H9 (cell line): Measurements from ENCODE around the gene DENND11. TPM values are rescaled to one million over a fixed set of nuclear protein-coding genes. Genes with fewer than 3 reads are reported as not detected.

Experiments used
- DNase-seq: peaks from one replicate; pipeline ENCODE4 v3.0.0-alpha.2; 2017
- H2AFZ ChIP-seq: one replicate; pipeline ENCODE4 v1.6.1; 2013; ENCODE audit warnings: mild to moderate bottlenecking, low read length, control low read depth, moderate library complexity
- H2AK5ac ChIP-seq: 2 replicates; pipeline ENCODE4 v1.6.1; 2013; ENCODE audit warnings: low read length, control low read depth, mixed read lengths; ENCODE audit not compliant: insufficient read length
- H2BK120ac ChIP-seq: one replicate; pipeline ENCODE4 v1.6.1; 2013; ENCODE audit warnings: low read depth, mild to moderate bottlenecking, low read length, control low read depth, inconsistent platforms; ENCODE audit not compliant: poor library complexity, severe bottlenecking
- H2BK12ac ChIP-seq: 2 replicates; pipeline ENCODE4 v1.6.1; 2013; ENCODE audit warnings: low read length, control low read depth, mixed read lengths, low read depth; ENCODE audit not compliant: insufficient read length
- H2BK15ac ChIP-seq: 2 replicates; pipeline ENCODE4 v1.6.1; 2013; ENCODE audit warnings: low read depth, low read length, control low read depth
- H2BK20ac ChIP-seq: one replicate; pipeline ENCODE4 v1.6.1; 2013; ENCODE audit warnings: low read depth, mild to moderate bottlenecking, low read length, control low read depth, inconsistent platforms; ENCODE audit not compliant: poor library complexity, severe bottlenecking
- H2BK5ac ChIP-seq: 2 replicates; pipeline ENCODE4 v1.6.1; 2013; ENCODE audit warnings: low read length, control low read depth, mixed read lengths; ENCODE audit not compliant: insufficient read length
- H3K14ac ChIP-seq: 2 replicates; pipeline ENCODE4 v1.6.1; 2013; ENCODE audit warnings: low read length, control low read depth; ENCODE audit not compliant: insufficient read depth
- H3K18ac ChIP-seq: 2 replicates; pipeline ENCODE4 v1.6.1; 2013; ENCODE audit warnings: low read depth, mild to moderate bottlenecking, mixed read lengths, low read length, control low read depth; ENCODE audit not compliant: insufficient read length
- H3K23ac ChIP-seq: 2 replicates; pipeline ENCODE4 v1.6.1; 2013; ENCODE audit warnings: low read length, control low read depth, mixed read lengths, low read depth; ENCODE audit not compliant: insufficient read length
- H3K23me2 ChIP-seq: 2 replicates; pipeline ENCODE4 v1.6.1; 2013; ENCODE audit warnings: low read depth, mild to moderate bottlenecking, mixed read lengths, low read length, control low read depth; ENCODE audit not compliant: insufficient read length, poor library complexity, severe bottlenecking
- H3K27ac ChIP-seq: 2 replicates; pipeline ENCODE4 v1.5.1; 2013; ENCODE audit warnings: low read length, control low read depth, mixed read lengths, low read depth; ENCODE audit not compliant: insufficient read length
- H3K27me3 ChIP-seq: 2 replicates; pipeline ENCODE4 v1.6.1; 2013; ENCODE audit warnings: low read length, control low read depth, inconsistent platforms; ENCODE audit not compliant: insufficient read depth
- H3K4ac ChIP-seq: 2 replicates; pipeline ENCODE4 v1.6.1; 2013; ENCODE audit warnings: low read depth, mild to moderate bottlenecking, control low read depth, inconsistent platforms, low read length, moderate library complexity
- H3K4me1 ChIP-seq: 2 replicates; pipeline ENCODE4 v1.6.1; 2013; ENCODE audit warnings: low read length, control low read depth, inconsistent platforms; ENCODE audit not compliant: insufficient read depth
- H3K4me2 ChIP-seq: 2 replicates; pipeline ENCODE4 v1.6.1; 2013; ENCODE audit warnings: low read length, control low read depth, mixed read lengths; ENCODE audit not compliant: insufficient read length, insufficient read depth
- H3K56ac ChIP-seq: 2 replicates; pipeline ENCODE4 v1.6.1; 2013; ENCODE audit warnings: low read depth, mild to moderate bottlenecking, mixed read lengths, low read length, control low read depth; ENCODE audit not compliant: insufficient read length
- H3K79me1 ChIP-seq: 2 replicates; pipeline ENCODE4 v1.6.1; 2013; ENCODE audit warnings: low read depth, mild to moderate bottlenecking, moderate library complexity, low read length, control low read depth, inconsistent platforms; ENCODE audit not compliant: insufficient read depth, poor library complexity, severe bottlenecking
- H3K79me2 ChIP-seq: 2 replicates; pipeline ENCODE4 v1.6.1; 2013; ENCODE audit warnings: low read length, control low read depth, inconsistent platforms; ENCODE audit not compliant: insufficient read depth
- H3K9ac ChIP-seq: 2 replicates; pipeline ENCODE4 v1.6.1; 2013; ENCODE audit warnings: low read length, control low read depth, mixed read lengths; ENCODE audit not compliant: insufficient read length; ENCODE audit errors: extremely low read depth
- H3K9me3 ChIP-seq: one replicate; pipeline ENCODE4 v1.6.1; 2013; ENCODE audit warnings: low read depth, low read length, inconsistent platforms; ENCODE audit not compliant: control insufficient read depth
- H3T11ph ChIP-seq: one replicate; pipeline ENCODE4 v1.6.1; 2013; ENCODE audit warnings: mild to moderate bottlenecking, low read length, control low read depth, inconsistent platforms
- H4K20me1 ChIP-seq: one replicate; pipeline ENCODE4 v1.6.1; 2013; ENCODE audit not compliant: control insufficient read depth, insufficient read length, insufficient read depth
- H4K5ac ChIP-seq: 2 replicates; pipeline ENCODE4 v1.6.1; 2013; ENCODE audit warnings: low read depth, mild to moderate bottlenecking, mixed read lengths, low read length, control low read depth; ENCODE audit not compliant: insufficient read length
- H4K8ac ChIP-seq: replicated peaks from 2 replicates; pipeline ENCODE4 v1.6.1; 2013; ENCODE audit warnings: low read length, control low read depth, mixed read lengths, low read depth; ENCODE audit not compliant: insufficient read length
- H4K91ac ChIP-seq: 2 replicates; pipeline ENCODE4 v1.6.1; 2013; ENCODE audit warnings: low read depth, mild to moderate bottlenecking, moderate library complexity, mixed read lengths, low read length, control low read depth; ENCODE audit not compliant: insufficient read length
- H3K27ac Mint-ChIP-seq, 3 experiments: 2 replicates in 2 of 3; 3 replicates in 1 of 3; pipeline ENCODE4 v1.8.0; 2020 to 2021; ENCODE audit warnings: mixed read lengths in 3 of 3, mild to moderate bottlenecking in 1 of 3, moderate library complexity in 1 of 3
- H3K27me3 Mint-ChIP-seq: 2 replicates; pipeline ENCODE4 v1.8.0; 2021; ENCODE audit warnings: low read depth, mild to moderate bottlenecking, moderate library complexity, mixed read lengths
- H3K36me3 Mint-ChIP-seq, 3 experiments: 2 replicates in 2 of 3; 3 replicates in 1 of 3; pipeline ENCODE4 v1.8.0; 2020 to 2021; ENCODE audit warnings: low read depth in 3 of 3, mixed read lengths in 3 of 3; ENCODE audit not compliant: insufficient read depth in 1 of 3
- H3K4me1 Mint-ChIP-seq, 2 experiments: 2 replicates each; pipeline ENCODE4 v1.8.0; 2020; ENCODE audit warnings: mixed read lengths in 2 of 2
- H3K4me3 Mint-ChIP-seq, 2 experiments: 2 replicates in 1 of 2; 3 replicates in 1 of 2; pipeline ENCODE4 v1.8.0; 2020 to 2021; ENCODE audit warnings: mild to moderate bottlenecking in 2 of 2, mixed read lengths in 2 of 2, moderate library complexity in 1 of 2
- H3K9me3 Mint-ChIP-seq, 2 experiments: 2 replicates in 1 of 2; 3 replicates in 1 of 2; pipeline ENCODE4 v1.8.0; 2020; ENCODE audit warnings: mild to moderate bottlenecking in 2 of 2, mixed read lengths in 2 of 2, moderate library complexity in 1 of 2
- WGBS: extraction: QIAGEN DNeasy Blood & Tissue Kit; methylation state at CpG from one replicate; pipeline ENCODE4 v1.1.7; 2013; ENCODE audit warnings: missing lambda C conversion rate, low lambda C conversion rate, mixed read lengths; ENCODE audit not compliant: insufficient read length; ENCODE audit errors: extremely low coverage; 5-methylcytosine and 5-hydroxymethylcytosine counted together
- total RNA-seq: library from RNA; stranded (reverse); gene quantifications from 2 replicates; pipeline ENCODE4 v1.2.1, GENCODE V29; 2021
- TF ChIP-seq, protein P1 (sequence below): fragments of 200-600 bp; sonication (generic); conservative IDR thresholded peaks from 3 replicates; pipeline ENCODE4 v1.8.0; 2021; ENCODE audit warnings: antibody characterized with exemption, mild to moderate bottlenecking

Gene DENND11
- total RNA-seq, 1 experiment from 2014 or later = 21.9 TPM

GRCh38 chr7:141714571-141714970 is 12.6 kb upstream of the DENND11 start:
- Histone ChIP-seq H4K91ac (no peak overlapping the region), H3K23me2 (no peaks in the 10 kb centered on the region), H3K4me1 (peaks cover 7% of the 10 kb centered on the region; the same call in 1 of the 2 replicates), H3K23ac (no peak overlapping the region), H3K79me2 (no peaks in the 10 kb centered on the region), H2AK5ac (no peak overlapping the region), H3K79me1 (no peaks in the 10 kb centered on the region), H3T11ph (no peak overlapping the region), H4K8ac (no peak overlapping the region), H3K27me3 (no peaks in the 10 kb centered on the region), H3K4me2 (no peak overlapping the region), H3K27ac (no peak overlapping the region), H2BK15ac (no peak overlapping the region), H4K20me1 (peaks cover 2% of the 10 kb centered on the region), H3K18ac (no peak overlapping the region), H4K5ac (no peak overlapping the region), H3K9me3 (no peaks in the 10 kb centered on the region), H2BK5ac (no peak overlapping the region), H2BK120ac (no peak overlapping the region), H3K4ac (no peak overlapping the region), H2BK20ac (no peak overlapping the region), H2BK12ac (no peak overlapping the region), H2AFZ (no peak overlapping the region), H3K14ac (no peak overlapping the region), H3K56ac (no peak overlapping the region), H3K9ac (no peak overlapping the region)
- H3K27me3 Mint-ChIP-seq = peaks cover 2% of the 10 kb centered on the region; the same call in 1 of the 2 replicates
- H3K4me1 Mint-ChIP-seq = peaks cover 25 to 37% of the 10 kb centered on the region in 2 experiments
- no peaks in the 10 kb centered on the region for H3K9me3 Mint-ChIP-seq
- DNase-seq = no peak
- H3K27ac Mint-ChIP-seq = no peak overlapping the region
- TF ChIP-seq, protein P1, sequence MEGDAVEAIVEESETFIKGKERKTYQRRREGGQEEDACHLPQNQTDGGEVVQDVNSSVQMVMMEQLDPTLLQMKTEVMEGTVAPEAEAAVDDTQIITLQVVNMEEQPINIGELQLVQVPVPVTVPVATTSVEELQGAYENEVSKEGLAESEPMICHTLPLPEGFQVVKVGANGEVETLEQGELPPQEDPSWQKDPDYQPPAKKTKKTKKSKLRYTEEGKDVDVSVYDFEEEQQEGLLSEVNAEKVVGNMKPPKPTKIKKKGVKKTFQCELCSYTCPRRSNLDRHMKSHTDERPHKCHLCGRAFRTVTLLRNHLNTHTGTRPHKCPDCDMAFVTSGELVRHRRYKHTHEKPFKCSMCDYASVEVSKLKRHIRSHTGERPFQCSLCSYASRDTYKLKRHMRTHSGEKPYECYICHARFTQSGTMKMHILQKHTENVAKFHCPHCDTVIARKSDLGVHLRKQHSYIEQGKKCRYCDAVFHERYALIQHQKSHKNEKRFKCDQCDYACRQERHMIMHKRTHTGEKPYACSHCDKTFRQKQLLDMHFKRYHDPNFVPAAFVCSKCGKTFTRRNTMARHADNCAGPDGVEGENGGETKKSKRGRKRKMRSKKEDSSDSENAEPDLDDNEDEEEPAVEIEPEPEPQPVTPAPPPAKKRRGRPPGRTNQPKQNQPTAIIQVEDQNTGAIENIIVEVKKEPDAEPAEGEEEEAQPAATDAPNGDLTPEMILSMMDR = no peak
- no CpG with 5 or more reads among the region's 2 CpGs for WGBS
- H3K36me3 Mint-ChIP-seq = no peaks in the 10 kb centered on the region
- H3K4me3 Mint-ChIP-seq = no peak overlapping the region
